Suppressor macrophage (primary cell): ENCODE results near the gene COL6A1.

Source experiments
- DNase-seq, 4 experiments: peaks; one replicate each; pipeline ENCODE4 v3.0.0-alpha.2; 2020 to 2022

COL6A1 gene

GRCh38 chr21:46007492-46007868 is 25.9 kb downstream of the COL6A1 start:
- no peak for DNase-seq

GRCh38 chr21:46008893-46009621 is 27.5 kb downstream of the COL6A1 start:
- no peak for DNase-seq

DNA sequence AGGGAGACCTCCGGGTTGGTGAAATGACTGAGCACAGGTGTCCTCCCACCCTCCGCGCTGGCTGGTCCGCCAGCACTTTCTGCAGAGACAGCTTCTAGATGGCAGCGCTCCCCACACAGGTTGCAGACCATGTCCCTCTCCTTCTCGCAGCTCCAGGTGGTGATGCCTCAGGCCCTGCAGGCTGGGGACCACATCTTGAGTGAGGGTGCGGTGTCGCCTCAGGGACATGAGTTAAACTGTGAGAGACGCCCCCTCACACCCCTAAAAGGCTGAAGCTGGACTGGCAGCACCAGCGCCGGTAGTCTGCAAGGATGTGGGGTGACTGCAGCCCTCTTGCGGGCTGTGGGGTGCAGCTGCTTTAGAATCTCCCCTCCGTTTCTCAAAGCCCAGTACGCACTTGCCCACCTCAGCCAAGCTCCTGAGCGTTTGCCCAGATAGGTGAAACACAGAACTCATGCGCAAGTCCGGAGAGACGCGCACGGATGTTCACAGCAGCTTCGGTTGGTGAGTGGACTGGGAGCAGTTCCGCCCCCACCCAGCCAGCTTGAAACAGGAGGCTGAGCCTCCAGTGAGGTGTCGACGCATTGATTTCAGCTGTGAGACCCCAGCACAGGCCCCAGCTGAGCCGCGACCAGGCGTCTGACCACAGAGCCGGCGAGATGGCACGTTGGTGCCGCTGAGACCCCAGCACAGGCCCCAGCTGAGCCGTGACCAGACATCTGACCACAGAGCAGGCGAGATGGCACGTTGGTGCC is 28.6 kb downstream of the COL6A1 start:
- no peak for DNase-seq

- DNase-seq, result no peak
These were observed 29.8 kb downstream of the COL6A1 start for GRCh38 chr21:46011267-46011967.

GRCh38 chr21:46012154-46012553 is 30.6 kb downstream of the COL6A1 start:
- no peak for DNase-seq

GRCh38 chr21:46014828-46015227 is 33.3 kb downstream of the COL6A1 start:
- no peak for DNase-seq

- DNase-seq, result peak in 1 of 4 experiments; percentile 2
These were observed 35.6 kb downstream of the COL6A1 start for GRCh38 chr21:46017148-46017547.

DNA sequence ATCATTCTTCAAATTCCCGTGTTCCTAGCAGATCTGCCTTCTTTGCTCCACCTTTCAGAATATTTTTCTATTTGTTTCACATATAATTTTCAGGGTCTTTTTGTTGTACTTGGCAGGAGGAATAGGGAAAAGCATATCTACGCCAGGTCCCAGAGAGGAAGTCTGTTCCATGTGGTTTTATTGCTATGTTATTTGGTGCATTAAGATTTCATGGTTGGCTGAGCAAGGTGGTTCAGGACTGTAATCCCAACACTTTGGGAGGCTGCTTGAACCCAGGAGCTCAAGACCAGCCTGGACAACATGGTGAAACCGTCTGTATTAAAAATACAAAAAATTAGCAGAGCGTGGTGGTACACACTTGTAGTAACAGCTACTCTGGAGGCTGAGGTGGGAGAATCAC is 36.1 kb downstream of the COL6A1 start:
- no peak for DNase-seq

DNA sequence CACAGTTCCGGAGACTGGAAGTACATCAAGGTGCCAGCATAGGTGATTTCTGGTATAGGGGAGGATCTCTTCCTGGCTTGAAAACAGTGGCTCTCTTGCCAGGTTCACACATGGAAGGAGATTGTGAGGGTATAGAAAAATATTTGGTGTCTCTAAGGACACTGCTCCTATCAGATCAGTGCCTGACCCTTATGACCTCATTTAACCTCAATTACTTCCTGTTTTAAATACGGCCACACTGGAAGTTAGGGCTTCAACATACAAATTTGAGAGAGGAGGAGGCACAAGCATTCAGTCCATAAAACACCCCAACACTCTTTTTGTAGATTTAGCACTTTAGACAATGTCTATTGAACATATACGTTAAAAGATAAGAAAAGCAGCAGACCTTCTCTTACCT is 37.0 kb downstream of the COL6A1 start:
- DNase-seq, result peak; percentile 9 to 51 (median 34)

GRCh38 chr21:46020581-46020980 is 39.0 kb downstream of the COL6A1 start:
- no peak for DNase-seq

DNA sequence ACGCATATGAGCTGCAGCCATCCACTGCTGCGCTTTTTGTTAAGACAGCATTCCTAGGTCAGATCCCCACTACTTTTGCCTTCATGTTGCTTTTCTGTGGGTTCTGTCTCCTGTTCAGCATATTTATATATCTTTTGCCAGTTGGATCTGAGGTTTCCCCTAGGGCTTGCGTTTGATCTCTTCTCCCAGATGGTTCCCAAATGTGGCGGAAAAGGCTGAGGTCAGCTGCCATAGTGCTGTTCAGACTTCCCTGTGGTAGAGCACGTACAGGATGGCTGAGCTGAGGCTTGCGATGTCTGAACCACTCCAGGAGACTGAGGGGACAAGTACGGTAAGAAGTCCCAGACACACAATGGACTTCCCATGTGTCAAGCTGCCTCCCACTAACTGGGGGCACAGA is 39.8 kb downstream of the COL6A1 start:
- no peak for DNase-seq

GRCh38 chr21:46021978-46022544 is 40.5 kb downstream of the COL6A1 start:
- no peak for DNase-seq

DNA sequence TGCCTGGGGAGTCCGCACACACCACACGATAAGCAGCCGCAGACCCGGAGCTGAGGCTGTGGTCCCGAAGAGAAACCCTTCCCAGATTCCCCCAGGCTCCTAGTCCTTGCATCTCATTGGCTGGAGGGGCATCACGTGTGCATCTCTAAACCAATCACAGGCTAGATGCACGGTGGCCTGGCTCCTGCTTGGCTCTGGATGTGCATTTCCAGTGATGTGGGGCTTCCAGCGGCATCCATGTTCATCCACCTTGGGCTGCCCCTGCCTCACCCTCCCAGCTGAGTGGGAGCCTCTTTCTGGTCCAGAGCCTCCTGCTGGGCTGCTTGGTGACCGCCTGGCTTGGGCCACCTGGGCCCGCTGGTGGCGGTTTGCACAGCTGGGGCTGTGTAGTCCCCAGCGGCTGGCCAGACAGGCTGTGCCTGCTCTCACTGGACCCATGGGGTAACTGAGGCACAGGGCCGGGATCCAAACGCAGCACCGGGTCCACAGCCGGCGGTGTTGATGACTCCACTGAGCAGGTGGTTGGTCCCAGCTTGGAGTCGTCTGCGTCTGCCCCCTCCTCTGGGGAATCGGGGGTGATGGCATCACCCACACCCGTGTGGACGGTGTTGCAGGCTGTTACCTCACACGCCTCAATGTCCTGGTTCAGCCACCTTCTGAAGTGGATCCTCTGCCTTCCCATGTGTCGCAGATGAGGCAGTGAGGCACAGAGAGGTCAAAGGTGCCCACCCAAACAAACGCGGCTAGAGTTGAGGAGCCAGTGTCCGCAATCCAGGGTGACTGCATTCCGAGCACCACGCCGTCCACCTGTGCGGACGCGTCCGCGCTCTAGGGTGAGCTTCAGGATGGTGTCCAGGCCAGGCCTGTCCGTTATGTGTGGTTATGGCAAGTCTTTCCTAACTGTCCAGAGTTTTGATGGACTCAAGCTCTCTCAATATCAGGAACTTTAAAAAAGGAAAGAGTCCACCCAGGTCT is 41.3 kb downstream of the COL6A1 start:
- DNase-seq, result no peak

GRCh38 chr21:46023555-46023954 is 42.0 kb downstream of the COL6A1 start:
- no peak for DNase-seq

DNA sequence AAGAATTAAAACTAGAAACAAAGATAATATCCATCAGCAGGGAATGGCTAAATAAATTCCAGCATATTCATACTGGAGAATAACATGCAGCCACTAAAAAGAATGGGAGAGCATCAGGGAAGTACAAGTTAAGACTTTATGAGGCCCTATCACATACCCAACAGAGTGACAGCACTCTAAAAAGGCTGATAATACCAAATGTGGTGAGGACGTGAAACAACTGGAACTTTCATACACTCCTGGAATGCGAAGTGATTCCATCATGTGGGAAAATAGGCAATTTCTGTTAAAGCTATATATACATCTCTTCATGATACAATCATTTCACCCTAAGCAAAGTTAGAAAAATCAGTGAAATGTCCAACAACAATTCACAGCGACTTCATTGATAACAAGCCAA is 42.6 kb downstream of the COL6A1 start:
- DNase-seq, result no peak

DNA sequence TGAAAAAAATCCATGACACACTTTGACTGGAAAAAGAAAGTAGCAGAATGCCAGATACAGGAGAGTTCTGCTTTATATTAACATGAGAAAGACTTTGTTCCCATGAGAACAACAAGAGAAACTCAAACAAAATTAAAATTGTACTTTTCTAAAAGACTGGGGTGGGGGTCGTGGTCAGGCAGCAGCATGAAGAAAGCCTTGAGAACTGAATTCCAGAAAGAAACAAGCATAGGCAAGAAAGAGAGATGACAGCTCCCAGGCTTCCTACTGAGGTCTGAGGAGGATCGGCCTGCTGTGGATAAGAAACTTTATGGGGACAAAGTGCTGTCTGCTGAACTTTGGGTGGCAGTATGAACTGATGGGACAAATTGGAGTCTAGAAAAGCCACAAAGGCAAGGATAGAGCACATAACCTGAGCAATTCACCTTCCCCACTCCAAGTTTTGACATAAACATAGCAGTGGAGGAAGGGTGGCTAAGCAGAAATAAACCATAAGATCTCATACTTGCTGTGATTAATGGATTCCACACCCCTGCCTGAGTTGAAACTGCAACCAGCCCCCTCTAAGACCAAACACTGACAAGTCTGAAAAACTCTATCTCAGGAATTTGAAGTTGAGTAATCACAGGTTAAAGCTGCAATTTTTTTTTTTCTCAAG is 43.7 kb downstream of the COL6A1 start:
- no peak for DNase-seq

- no peak for DNase-seq
These were observed 46.4 kb downstream of the COL6A1 start for GRCh38 chr21:46027851-46028493.

GRCh38 chr21:46028573-46029091 is 47.1 kb downstream of the COL6A1 start:
- no peak for DNase-seq

DNA sequence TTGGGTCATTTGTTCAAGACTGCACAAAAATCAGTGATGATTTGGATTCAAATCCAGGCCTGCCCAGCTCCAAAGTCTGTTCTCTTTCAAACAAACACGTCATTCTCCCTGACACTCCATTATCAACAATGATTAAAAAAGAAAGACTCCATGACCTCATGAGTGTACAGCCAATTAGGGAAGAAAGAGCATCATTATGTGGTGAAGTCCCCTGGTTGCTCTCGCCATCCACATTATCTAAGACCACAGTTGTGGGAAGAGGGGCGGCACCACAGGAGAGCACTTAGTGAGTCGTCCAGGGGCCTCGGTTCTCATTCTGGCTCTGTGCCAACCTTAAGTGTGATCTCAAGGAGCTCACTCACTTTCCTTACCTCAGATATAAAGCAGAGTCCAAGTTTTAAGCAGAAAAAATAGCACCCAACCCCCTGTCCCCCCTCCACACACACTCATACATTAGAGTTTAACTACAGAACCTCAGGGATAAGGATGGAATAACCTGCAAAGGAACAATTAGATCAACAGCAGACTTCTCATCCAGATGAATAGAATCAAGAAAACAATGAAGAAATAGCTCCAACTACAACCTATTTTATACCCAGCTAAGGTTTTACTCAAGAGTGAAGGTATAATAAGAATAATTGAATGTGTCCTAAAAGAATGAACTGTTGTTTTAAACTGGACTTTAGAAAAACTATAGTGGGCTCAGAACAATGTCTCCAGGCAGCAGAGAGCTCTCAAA is 47.8 kb downstream of the COL6A1 start:
- no peak for DNase-seq

DNA sequence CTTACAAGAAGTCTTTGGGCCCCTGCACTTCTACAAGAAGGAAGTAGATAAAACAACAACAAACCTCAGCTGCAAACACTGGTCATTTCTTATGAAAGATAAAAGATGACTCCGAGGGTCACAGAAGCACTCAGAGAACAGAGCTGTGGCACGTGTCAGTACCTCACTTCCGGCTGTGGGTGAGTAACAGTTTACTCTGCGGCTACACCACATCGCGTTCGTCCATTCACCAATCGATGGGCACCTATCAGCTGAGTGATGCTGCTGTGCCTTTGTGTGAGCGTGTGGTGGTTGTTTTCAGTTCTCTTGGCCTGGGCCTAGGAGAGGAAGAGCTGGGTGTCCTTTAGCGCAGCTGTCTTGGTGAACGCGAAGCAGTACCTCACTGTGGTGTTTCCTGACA is 49.9 kb downstream of the COL6A1 start:
- DNase-seq, result peak in 1 of 4 experiments; percentile 5
